Mesenteric fat pad (tissue), 1 donor: ENCODE measurements around the gene FOXN3. TPM values are rescaled to one million over a fixed set of nuclear protein-coding genes. Genes with fewer than 3 reads are reported as not detected.

Experiments
- DNase-seq: peaks from one replicate; pipeline ENCODE4 v3.0.0-alpha.2; 2020; ENCODE audit warnings: low spot score
- total RNA-seq: library from RNA; stranded (reverse); fragmentation: NEBNext Ultra II Directional; extraction: Animal tissue kit (Norgen Biotek cat#: 25700); gene quantifications from one replicate; pipeline ENCODE4 v1.2.1, GENCODE V29; 2021
- donor health status: DM: yes; HTN: yes; CAD: no.

The FOXN3 gene
- total RNA-seq, 1 donor from 2014 or later = 136 TPM

DNA sequence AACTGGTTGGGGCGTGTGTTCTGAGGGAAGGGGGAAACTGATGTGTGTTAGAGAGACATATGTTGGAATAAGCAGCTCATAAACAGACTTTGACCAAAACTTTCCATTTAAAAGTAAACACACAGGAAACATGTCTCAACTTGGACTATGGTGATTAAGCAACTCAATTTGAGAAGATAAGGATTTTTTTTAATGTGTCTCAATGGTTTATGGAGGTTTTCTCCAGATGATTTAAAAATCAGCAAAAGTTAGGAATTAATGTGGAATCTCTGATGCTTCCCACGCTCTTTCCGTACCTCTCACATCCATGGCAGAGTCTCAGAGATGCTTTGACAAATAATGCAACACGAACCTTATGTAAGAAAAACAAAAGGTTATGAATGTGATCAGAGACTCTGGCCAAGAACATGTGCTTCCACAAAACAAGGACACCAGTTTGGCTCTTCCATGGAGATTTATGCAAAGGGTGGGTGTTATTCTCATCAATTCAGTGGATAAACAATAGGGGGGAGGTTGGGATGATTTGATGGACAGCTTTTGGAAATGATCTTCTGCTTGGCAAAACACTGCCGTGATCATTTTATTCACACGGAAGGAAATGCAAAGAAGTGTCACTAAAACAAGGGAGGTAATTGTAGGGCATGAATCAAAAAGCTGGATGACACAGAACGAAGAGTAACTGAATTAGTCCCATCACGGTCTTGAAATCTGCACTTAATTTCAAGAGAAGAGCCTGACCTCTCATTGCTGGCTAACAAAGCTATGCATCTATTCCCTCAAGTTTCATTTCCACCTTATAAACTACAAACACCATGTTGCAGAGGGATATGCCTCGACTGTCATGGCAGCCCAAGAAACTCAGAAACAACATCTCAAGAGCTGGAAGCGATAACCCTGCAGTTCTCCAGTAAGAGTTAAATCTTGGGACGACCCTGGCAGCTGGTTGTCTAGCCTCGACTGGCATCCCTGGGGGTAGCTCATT, 76.5 kb downstream of the FOXN3 start:
- DNase-seq = no peak

- no peak for DNase-seq
These were observed 77.5 kb downstream of the FOXN3 start for GRCh38 chr14:89339579-89339978.

DNA sequence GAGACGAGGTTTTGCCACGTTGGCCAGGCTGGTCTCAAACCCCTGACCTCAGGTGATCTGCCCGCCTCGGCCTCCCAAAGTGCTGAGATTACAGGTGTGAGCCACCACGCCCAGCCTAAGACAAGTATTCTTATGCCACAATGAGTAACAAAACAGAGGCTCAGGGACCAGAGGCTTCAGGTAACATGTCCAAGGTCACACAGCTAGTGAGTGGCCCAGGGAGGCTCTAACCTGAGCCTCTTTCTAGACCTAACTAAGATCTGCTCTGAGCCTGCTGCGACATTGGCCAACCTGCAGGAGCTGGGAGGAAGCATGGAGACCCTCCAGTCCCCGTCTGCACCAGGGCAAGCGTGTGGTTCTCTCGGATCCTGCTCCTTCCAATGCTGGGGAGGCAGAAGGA, 77.9 kb downstream of the FOXN3 start:
- no peak for DNase-seq

- no peak for DNase-seq
These were observed 80.7 kb downstream of the FOXN3 start for GRCh38 chr14:89336338-89336737.

GRCh38 chr14:89332031-89332430, 85.0 kb downstream of the FOXN3 start:
- no peak for DNase-seq

- DNase-seq = no peak
These were observed 85.6 kb downstream of the FOXN3 start for GRCh38 chr14:89331398-89331797.

DNA sequence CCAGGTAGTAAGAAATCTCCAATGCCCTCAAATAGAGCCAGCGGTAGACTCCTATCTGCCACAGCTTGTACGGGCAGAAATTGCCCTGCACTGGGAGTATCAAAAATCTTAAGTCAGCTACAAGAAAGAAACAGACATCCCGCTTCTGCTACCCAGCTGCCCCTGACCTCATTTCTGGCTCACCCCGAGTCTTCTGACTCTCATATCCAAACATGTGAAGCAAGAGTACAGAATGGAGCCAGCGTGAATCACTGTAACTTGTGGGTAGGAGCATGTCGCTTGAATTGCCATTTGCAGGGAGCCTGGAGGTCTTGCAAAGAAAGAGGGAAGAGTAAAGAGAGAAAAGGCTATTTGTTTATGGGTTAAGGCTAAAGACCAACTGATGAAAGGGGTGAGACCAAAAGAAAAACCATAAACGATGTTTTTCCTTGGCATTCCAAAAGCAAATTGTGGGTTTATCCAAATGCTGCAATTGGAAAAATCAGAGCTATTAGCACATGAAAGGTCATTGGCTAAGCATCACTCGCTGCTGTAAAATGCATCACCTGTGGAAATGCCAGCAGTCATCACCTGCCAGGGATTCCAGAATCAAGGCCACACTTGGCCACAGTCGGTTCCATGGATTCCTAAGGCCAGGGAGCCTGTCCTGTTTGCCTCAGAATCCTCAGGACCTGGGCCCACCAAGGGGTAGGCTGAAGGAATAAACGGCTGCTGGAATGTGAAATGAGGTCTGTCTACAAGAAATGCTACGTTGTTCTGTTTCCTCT, 86.6 kb downstream of the FOXN3 start:
- DNase-seq = no peak

- DNase-seq = no peak
These were observed 89.2 kb downstream of the FOXN3 start for GRCh38 chr14:89327771-89328212.

DNA sequence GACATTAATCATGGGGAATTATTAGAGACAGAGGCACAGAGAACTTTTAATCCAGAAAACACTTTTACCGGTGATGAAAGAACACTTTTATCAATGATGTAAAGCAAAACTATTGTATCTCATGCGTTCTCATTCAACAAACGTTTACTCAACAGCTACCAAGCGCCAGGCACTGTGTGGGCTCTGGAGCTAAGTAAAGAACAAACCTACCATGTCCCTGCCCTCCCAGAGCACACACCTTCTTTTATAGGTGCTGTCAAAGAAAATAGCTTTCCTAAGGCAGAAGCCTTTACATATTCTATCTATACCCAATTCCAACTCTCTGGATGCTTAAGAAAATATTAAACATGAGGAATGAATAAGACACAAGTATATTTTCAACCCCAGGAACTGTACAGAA, 91.1 kb downstream of the FOXN3 start:
- DNase-seq = no peak

DNA sequence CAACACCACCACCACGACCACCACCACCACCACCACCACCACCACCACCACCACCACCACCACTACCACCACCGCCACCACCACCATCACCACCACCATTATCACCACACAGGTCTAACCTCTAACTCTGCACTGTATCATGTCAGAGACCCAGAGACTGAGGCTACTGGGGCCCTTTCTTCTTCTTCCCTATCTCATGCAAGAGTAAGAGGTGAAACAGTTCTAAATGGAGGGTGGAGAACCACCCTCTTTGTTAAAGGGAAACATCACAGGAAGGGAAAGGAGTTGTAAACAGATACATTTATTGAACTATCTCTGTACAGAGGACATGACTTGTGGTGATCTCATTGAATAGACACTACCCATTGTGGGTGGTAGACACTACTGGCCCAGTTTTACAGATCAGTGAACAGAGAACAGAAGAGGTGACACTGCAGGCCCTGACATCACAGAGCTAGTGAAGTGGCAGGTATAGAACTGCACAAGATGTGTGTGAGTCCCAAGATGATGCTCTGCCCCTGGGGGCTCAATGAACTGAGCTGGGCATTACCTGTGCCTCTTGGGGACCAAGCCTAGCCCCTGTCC, 91.6 kb downstream of the FOXN3 start:
- no peak for DNase-seq

DNA sequence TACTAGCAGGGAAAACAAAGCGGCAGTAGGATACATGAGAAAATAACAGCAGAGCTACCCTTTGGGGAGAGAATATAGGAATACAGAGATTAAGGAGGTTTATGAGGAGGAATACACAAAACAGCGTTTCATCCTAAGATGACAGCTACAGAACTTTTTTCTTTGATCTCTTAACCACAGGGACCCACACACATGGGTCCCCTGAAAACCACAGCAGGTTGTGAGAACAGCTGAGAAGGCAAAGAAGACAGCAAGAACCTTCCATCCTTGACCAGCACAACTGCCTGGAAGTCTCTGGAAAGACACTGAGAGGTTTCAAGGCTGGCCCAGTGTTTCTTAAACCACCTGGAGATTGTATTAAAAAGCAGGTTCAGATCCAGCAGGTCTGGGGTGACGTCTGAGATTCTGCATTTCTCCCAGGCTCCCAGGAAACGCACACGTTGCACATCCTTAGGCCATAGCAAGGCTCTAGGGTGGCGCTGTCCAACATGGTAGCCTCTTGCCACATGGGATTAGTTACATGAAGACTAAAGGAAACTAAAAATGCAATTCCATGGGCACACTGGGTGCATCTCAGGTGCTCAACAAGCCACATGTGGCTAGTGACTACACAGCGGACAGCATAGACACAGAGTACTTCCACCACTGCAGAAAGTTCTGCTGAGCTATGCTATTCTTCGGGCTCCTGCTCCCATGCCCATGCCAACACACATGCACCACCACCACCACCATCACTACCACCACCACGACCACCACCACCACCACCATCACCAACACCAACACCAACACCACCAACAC, 92.3 kb downstream of the FOXN3 start:
- no peak for DNase-seq

DNA sequence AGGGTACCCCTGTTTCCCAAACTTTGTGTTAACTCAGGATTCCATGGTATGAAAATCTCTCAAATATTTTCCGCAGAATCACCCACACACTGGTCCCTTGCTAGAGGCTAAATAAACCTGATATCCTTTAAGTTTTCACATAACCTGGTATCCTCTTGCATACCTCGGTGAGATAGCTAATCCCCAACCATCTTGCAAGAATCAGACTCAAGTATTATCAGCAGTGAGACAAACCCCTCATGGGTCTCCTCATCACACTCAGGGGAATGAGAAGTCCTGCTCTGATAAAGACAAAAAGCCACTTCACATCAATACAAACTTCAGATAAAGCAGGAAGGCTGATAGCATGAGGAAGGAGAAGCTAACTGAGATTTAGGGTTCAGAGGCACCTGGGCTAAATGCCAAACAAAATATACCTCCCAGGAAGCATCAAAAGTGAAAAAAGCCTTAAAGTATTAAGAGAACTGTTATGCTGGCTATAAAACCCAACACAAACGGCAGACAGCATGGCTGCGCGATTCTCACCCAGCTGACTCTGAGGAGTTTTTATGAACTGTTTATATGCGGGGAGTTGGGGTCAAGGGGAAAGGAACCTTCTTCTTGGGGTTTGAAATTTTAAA, 96.5 kb downstream of the FOXN3 start:
- DNase-seq = no peak

DNA sequence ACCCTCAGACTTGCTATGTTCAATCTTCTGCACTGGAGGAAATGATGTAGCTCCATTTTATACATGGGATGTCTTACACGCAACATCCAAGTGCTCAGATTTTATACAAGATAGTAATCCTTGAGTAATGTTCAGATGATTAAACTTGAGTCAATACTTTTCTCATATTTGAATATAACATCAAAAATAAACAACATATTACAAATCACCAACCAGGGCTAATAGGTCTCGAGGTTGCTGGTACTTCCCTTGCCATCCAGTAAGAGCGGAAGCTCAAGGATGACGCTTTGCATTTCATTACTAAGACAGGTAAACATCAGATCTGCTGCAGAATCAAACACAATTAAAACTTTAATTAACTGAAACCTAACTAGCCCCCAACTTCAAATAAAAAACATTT, 97.3 kb downstream of the FOXN3 start:
- no peak for DNase-seq

GRCh38 chr14:89317051-89317691, 99.9 kb downstream of the FOXN3 start:
- no peak for DNase-seq

DNA sequence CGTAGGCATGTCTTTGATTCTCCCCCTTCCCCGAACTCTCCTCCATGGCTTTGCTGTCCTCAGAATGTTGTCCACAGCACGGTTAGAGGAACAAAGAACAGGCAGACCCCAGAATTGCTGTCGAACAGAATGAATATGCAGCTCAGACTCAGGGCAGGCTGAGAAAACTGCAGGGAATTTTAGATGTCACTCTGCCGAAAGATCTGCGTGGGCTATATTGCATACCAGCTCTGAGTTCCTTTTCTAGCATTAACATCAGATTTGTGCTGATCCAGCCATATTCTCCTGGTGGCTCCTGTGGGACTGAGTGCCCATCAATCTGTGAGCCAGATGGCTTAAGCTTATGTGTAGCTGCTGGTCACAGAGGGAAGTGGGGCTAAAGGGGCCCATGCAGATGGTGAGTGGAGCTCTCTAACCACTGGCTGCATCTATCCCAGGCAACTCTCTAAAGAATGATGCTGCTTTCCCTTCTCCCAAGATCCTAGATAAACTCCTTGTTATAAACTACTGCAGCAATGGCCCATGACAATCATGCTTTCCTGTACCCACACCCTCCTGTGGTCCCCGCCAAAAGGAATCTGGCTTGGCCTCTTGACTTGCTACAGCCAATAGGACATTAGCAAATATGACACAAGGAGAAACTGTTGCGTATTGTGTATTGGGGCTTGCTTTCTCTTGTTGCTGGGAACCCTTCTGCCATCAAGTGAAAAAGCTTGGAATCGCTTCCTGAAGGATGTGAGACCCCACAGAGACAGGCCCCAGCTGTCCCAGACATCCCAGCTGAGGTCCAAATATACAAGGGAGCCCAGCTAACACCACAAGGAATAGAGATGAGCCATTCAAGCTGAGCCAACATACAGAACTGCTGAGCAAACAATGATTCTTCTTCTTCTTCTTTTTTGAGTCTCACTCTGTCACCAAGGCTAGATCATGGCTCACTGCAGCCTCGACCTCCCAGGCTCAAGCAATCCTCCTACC, 101.3 kb downstream of the FOXN3 start:
- DNase-seq = peak; percentile 53

- no peak for DNase-seq
These were observed 102.8 kb downstream of the FOXN3 start for GRCh38 chr14:89314274-89314673.

GRCh38 chr14:89312932-89313331, 104.1 kb downstream of the FOXN3 start:
- no peak for DNase-seq

DNA sequence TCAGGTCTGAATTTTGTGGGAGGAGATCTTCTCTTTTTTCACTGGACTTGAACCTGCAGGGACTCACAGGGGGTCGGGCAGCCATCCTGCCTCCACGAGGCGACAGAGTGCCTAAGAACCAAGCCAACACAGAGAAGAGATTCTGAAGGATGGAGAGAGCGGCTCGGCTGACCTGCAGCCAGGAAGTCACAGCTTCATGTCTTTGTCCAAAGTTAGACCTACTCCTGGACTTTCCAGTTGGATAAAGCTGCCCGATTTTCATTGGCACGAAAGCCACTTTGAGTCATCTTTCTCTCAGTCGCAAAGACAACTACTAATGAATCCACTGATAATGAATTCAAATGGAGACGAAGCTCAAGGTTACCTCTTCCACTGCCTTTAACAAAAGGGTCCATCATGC, 106.8 kb downstream of the FOXN3 start:
- no peak for DNase-seq

DNA sequence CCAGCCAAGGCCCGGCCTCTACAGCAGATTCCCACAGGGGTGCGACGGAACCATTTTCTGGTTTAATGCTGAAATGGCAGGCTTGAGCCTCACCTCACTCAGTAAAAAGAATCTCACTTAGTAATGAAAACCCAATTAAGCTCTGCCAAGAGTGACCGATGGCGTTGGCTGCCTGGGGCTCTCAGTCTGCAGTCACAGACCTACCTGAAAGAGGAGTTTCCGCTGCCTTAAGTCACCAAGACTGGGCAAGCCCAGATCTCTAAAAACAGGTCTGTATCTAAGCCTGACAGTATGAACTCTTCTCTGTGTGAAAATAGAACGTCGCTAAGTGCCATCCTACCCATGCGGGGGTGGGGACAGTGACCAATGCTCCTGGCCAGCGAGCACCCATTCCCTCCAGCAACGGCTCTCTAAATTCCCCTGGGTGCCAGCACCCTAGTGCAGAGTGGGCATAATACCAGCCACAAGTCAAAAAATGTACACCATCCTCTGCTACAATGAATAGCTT, 107.3 kb downstream of the FOXN3 start:
- DNase-seq = no peak
